WTC11 (cell line): Measurements from ENCODE around the gene DYNLT1.

Experiments used
- CTCF ChIP-seq: fragments of 200-600 bp; IDR thresholded peaks from 2 replicates; pipeline ENCODE4 v1.8.0; 2022; ENCODE audit warnings: antibody characterized with exemption
- KAT7 ChIP-seq: sonication (generic); formaldehyde crosslinking; IDR thresholded peaks from 2 replicates; pipeline ENCODE4 v1.8.1; 2023; ENCODE audit warnings: missing genetic modification reagents, mild to moderate bottlenecking, borderline replicate concordance
- MAX ChIP-seq: sonication (generic); formaldehyde crosslinking; IDR thresholded peaks from 2 replicates; pipeline ENCODE4 v1.8.0; 2022; ENCODE audit warnings: mild to moderate bottlenecking, missing genetic modification reagents
- TEAD4 ChIP-seq: sonication (generic); formaldehyde crosslinking; IDR thresholded peaks from 2 replicates; pipeline ENCODE4 v1.8.0; 2022; ENCODE audit warnings: mild to moderate bottlenecking, missing genetic modification reagents

GRCh38 chr6:158627168-158627939 lies 17.2 kb downstream of the DYNLT1 start:
- TF ChIP-seq MAX (CRISPR knock-in tag) (no peak), CTCF (no peak), KAT7 (CRISPR knock-in tag) (no peak), TEAD4 (CRISPR knock-in tag) (no peak)
